ENCODE data around the gene IGFBPL1.
"Not testable (repeated sequence)": the region's sequence is repeated elsewhere in the genome, so short reads cannot be mapped to it uniquely, and the experiment has no call there.

Gene IGFBPL1

DNA sequence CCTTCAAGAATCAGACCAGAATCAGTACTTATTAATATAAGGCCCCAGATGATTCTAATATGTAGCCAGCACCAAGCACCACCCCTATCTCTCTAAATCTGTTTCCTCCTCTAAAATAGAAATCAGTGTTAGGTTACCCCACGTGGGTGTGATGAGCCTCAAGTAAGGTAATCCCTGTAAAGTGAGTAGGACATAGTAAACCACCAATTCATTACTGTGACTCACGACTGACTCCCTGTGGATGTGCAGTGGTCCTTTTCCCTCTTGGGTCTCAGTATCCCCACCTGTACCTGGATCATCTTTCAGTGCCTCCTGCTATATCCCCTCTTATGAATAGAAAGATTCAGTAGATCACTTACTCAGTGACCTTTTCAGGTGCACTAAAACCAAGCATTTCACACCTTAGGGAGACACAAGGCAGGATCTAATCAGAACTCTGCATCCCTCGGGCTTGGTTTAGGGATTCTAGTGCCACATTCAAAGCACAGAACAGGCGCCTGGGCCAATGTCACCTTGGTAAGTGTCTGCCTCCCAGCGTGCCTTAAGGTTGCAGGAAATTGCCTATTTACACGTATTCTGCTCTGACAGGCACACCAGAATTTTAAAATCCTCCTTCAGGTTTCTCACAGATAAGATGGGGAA, 43.9 kb downstream of the IGFBPL1 start:
- Histone ChIP-seq H3K36me3 (no peaks in the 10 kb centered on the region), H3K27ac (peak overlapping the region; percentile 91 to 97), H3K27me3 (no peaks in the 10 kb centered on the region), H3K4me1 (peaks cover 0 to 80% (median 49%) of the 10 kb centered on the region in 4 donors), H3K4me3 (no peak overlapping the region), H3K9me3 (no peaks in the 10 kb centered on the region)
- intact Hi-C loops (cut with DNase I; ENCODE audit: low total_unique reads), result no loop called here
- no peak for DNase-seq
- TF ChIP-seq, protein P1, sequence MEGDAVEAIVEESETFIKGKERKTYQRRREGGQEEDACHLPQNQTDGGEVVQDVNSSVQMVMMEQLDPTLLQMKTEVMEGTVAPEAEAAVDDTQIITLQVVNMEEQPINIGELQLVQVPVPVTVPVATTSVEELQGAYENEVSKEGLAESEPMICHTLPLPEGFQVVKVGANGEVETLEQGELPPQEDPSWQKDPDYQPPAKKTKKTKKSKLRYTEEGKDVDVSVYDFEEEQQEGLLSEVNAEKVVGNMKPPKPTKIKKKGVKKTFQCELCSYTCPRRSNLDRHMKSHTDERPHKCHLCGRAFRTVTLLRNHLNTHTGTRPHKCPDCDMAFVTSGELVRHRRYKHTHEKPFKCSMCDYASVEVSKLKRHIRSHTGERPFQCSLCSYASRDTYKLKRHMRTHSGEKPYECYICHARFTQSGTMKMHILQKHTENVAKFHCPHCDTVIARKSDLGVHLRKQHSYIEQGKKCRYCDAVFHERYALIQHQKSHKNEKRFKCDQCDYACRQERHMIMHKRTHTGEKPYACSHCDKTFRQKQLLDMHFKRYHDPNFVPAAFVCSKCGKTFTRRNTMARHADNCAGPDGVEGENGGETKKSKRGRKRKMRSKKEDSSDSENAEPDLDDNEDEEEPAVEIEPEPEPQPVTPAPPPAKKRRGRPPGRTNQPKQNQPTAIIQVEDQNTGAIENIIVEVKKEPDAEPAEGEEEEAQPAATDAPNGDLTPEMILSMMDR (IDR thresholded peaks at IDR 0.05), result no peak

DNA sequence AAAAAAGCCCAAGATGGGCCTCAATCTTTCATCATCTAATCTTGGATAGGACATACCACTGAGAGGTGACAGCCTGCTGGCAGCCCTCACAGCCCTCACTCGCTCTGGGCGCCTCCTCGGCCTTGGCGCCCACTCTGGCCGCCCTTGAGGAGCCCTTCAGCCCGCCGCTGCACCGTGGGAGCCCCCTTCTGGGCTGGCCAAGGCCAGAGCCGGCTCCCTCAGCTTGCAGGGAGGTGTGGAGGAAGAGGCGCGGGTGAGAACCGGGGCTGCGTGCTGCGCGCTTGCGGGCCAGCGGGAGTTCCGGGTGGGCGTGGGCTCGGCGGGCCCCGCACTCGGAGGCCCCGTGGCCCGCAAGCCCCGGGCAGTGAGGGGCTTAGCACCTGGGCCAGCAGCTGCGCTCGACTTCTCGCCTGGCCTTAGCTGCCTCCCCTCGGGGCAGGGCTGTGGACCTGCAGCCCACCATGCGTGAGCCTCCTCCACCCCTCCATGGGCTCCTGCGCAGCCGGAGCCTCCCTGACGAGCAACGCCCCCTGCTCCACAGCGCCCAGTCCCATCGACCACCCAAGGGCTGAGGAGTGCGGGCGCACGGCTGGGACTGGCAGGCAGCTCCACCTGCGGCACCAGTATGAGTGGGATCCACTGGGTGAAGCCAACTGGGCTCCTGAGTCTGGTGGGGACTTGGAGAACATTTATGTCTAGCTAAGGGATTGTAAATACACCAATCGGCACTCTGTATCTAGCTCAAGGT, 46.7 kb downstream of the IGFBPL1 start:
- H3K4me3 ChIP-seq; H3K9me3 ChIP-seq; H3K36me3 ChIP-seq; intact Hi-C loops (cut with DNase I; ENCODE audit: low total_unique reads); H3K27me3 ChIP-seq: not testable (repeated sequence)
- peak in 1 of 2 donors; percentile 64 for DNase-seq
- Histone ChIP-seq H3K4me1 (peaks cover 0 to 54% (median 33%) of the 10 kb centered on the region in 4 donors), H3K27ac (peak overlapping the region; percentile 85 to 97)

DNA sequence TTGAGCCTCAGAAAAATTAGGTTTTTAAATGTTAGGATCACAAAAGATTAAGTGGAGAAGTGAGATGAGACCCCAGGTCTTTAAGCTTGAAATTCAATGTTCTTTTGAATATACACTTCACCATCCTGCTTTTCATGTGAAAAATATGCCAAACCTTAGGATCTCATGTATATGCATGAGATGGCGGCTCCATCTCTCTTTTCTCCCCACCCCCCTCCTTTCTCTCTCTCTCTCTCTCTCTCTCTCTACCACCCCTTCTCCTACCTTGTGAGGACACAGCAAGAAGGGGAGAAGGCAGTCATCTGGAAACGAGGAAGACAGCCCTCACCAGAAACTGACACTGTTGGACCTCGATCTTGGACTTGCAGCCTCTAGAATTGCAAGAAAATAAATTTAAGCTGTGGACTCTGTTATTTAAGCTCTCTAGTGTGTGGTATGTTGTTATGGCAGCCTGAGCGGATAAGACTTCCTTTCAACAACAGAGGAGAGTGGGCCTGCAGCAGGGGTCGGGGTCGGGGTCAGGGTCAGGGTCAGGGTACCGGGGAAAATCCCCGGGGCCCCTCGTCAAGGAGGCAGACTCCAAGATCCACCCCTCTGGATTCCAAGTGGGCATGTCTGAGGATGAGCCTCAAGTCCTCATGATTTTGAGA, 48.1 kb downstream of the IGFBPL1 start:
- Histone ChIP-seq H3K9me3 (no peaks in the 10 kb centered on the region), H3K4me1 (peaks cover 0 to 41% (median 19%) of the 10 kb centered on the region in 4 donors), H3K27me3 (no peaks in the 10 kb centered on the region), H3K4me3 (no peak overlapping the region), H3K27ac (peak overlapping the region; percentile 85 to 97), H3K36me3 (no peaks in the 10 kb centered on the region)
- intact Hi-C loops (cut with DNase I; ENCODE audit: low total_unique reads), result no loop called here
- TF ChIP-seq, protein P1 (IDR thresholded peaks at IDR 0.05), result no peak
- DNase-seq, result peak in 1 of 2 donors; percentile 41

DNA sequence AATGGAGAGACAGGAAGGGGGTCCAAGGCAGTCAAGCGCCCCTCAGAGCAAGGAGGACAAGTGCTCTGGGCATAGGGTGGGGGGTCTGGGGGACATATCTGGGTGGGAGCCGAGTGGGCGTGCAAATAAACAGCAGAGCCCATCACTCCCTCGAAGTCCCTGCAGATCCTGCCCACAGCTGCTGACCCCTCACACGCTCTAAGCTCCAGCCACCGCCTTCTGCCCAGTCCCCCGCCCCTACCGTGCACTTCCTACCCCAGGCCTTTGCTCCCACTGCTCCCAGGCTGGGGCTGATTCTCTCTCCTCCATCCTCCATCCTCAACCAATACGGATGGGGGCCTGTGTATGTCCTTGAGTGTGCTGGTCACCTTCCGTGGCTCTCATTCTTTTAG, 48.7 kb downstream of the IGFBPL1 start:
- H3K27ac ChIP-seq, result peak overlapping the region; percentile 85 to 97
- DNase-seq, result peak in 1 of 2 donors; percentile 50
- H3K4me3 ChIP-seq, result no peak overlapping the region
- H3K36me3 ChIP-seq, result no peaks in the 10 kb centered on the region
- H3K9me3 ChIP-seq, result no peaks in the 10 kb centered on the region
- TF ChIP-seq, protein P1 (IDR thresholded peaks at IDR 0.05), result no peak
- intact Hi-C loops (cut with DNase I; ENCODE audit: low total_unique reads), result no loop called here
- H3K27me3 ChIP-seq, result no peaks in the 10 kb centered on the region
- peaks cover 0 to 35% (median 16%) of the 10 kb centered on the region in 4 donors for H3K4me1 ChIP-seq

DNA sequence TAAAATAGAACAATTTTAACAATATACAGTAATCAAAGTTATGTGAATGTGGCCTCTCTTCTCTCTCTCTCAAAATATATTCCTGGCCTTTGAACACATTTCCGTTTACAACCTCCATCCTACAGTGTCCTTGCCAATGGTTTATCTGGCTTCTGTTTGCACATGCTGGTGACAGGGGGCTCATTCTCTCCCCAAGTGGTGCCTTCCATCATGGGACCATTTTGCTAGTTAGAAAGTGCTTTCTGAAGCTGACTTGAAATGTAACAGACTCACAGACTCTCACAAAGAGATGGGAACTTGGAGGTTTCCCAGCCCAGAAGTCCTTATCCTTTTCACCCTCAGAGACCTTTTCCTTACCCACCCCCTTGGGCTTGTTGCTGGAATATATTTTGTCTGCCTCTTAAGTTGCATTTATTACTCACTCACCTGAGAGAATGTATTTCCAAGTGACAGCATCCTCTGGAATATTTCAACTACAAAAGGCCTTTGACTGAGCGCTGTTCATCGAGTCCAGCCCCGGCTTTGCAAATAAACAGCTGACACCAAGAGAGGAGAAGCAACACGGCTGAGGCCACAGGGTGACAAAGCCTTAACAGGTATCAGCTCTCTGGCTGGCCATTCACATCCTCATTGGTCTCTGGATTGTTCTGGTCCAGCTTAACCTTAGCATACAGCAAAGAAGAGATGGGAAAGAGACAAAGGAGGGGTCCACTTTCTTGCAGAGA, 49.2 kb downstream of the IGFBPL1 start:
- peak in 1 of 2 donors; percentile 31 for DNase-seq
- intact Hi-C loops (cut with DNase I; ENCODE audit: low total_unique reads), result loop anchor here (5.0 kb wide), 1 partner anchor 57 kb away; no protein-coding TSS in a partner anchor
- Histone ChIP-seq H3K36me3 (no peaks in the 10 kb centered on the region), H3K9me3 (no peaks in the 10 kb centered on the region), H3K4me1 (peaks cover 0 to 29% (median 16%) of the 10 kb centered on the region in 4 donors), H3K27me3 (no peaks in the 10 kb centered on the region), H3K4me3 (no peak overlapping the region), H3K27ac (peak overlapping the region; percentile 85 to 97)
- TF ChIP-seq, protein P1 (IDR thresholded peaks at IDR 0.05), result no peak
